GM19099 (cell line): ENCODE data around the gene FILIP1L.

Experiments
- POLR2A ChIP-seq: IDR thresholded peaks from 3 replicates; pipeline ENCODE4 v1.6.1; 2011; ENCODE audit warnings: low read depth; ENCODE audit not compliant: insufficient read length; ENCODE audit errors: extremely low read depth

FILIP1L gene

GRCh38 chr3:100003609-100004503 is 110.4 kb downstream of the FILIP1L start:
- TF ChIP-seq POLR2A = no peak

- TF ChIP-seq POLR2A = no peak
Observed at GRCh38 chr3:100002599-100003350, 111.5 kb downstream of the FILIP1L start.

- no peak for TF ChIP-seq POLR2A
Observed at GRCh38 chr3:100001526-100002270, 112.6 kb downstream of the FILIP1L start.

GRCh38 chr3:100001083-100001482 is 113.2 kb downstream of the FILIP1L start:
- no peak for TF ChIP-seq POLR2A

GRCh38 chr3:99999536-99999935 is 114.8 kb downstream of the FILIP1L start:
- TF ChIP-seq POLR2A = no peak

GRCh38 chr3:99997293-99997692 is 117.0 kb downstream of the FILIP1L start:
- TF ChIP-seq POLR2A = no peak

GRCh38 chr3:99990179-99990578 is 124.1 kb downstream of the FILIP1L start:
- TF ChIP-seq POLR2A = no peak

- no peak for TF ChIP-seq POLR2A
Observed at GRCh38 chr3:99984668-99985067, 129.6 kb downstream of the FILIP1L start.

- no peak for TF ChIP-seq POLR2A
Observed at GRCh38 chr3:99984139-99984538, 130.2 kb downstream of the FILIP1L start.

GRCh38 chr3:99982650-99983049 is 131.7 kb downstream of the FILIP1L start:
- no peak for TF ChIP-seq POLR2A

- no peak for TF ChIP-seq POLR2A
Observed at GRCh38 chr3:99981138-99981537, 133.2 kb downstream of the FILIP1L start.

- no peak for TF ChIP-seq POLR2A
Observed at GRCh38 chr3:99980606-99981005, 133.7 kb downstream of the FILIP1L start.

GRCh38 chr3:99978221-99978620 is 136.1 kb downstream of the FILIP1L start:
- TF ChIP-seq POLR2A = no peak

- TF ChIP-seq POLR2A = no peak
Observed at GRCh38 chr3:99976584-99976983, 137.7 kb downstream of the FILIP1L start.

- no peak for TF ChIP-seq POLR2A
Observed at GRCh38 chr3:99974989-99975388, 139.3 kb downstream of the FILIP1L start.

- no peak for TF ChIP-seq POLR2A
Observed at GRCh38 chr3:99972380-99973104, 141.8 kb downstream of the FILIP1L start.
